ENCODE data around the gene SNTA1. TPM values are rescaled to one million over a fixed set of nuclear protein-coding genes. Genes with fewer than 3 reads are reported as not detected.

Gene SNTA1
- total RNA-seq, 1 experiment from 2014 or later, result 7.6 TPM

DNA sequence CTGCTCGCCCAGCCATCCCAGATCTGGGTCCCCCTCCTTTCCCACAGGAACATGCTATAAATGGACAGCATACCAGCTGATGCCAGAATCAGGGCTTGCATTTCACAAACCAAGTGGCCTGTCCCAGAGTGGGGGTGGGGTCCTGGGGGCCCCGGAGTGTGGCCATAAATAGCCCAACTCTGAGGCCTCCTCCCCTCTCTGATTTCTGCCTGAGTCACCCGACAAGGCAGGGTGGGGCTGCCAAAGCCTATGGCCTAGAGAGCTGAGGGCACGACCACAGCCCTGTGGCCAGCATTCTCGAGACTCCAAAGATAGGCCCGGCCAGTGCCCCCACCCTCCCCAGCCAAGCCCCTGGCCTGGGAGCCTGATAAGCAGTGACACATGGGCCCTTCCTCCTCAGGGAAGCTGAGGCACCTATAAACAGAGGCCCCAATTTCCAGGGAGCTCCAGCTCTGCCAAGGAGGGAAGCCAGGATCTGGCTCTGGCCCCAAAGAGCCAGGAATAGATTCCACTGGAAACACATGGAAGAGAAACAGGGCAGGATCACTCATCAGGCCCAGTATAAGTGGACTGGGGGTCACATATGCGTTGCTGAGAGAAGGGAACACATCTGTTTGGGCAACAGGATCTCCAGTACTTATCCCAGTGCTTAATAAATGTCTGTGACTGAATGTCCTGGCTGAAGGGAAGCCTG is 20.3 kb downstream of the SNTA1 start:
- intact Hi-C loops (cut with micrococcal nuclease; ENCODE audit: unreplicated experiment), result no loop called here
- DNase-seq, result peak; percentile 61
- H3K27me3 Mint-ChIP-seq (ENCODE audit: unreplicated experiment), result no peaks in the 10 kb centered on the region
- BruUV-seq (replicated peaks), result no TSS peak
- TF ChIP-seq, protein P1, sequence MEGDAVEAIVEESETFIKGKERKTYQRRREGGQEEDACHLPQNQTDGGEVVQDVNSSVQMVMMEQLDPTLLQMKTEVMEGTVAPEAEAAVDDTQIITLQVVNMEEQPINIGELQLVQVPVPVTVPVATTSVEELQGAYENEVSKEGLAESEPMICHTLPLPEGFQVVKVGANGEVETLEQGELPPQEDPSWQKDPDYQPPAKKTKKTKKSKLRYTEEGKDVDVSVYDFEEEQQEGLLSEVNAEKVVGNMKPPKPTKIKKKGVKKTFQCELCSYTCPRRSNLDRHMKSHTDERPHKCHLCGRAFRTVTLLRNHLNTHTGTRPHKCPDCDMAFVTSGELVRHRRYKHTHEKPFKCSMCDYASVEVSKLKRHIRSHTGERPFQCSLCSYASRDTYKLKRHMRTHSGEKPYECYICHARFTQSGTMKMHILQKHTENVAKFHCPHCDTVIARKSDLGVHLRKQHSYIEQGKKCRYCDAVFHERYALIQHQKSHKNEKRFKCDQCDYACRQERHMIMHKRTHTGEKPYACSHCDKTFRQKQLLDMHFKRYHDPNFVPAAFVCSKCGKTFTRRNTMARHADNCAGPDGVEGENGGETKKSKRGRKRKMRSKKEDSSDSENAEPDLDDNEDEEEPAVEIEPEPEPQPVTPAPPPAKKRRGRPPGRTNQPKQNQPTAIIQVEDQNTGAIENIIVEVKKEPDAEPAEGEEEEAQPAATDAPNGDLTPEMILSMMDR (IDR thresholded peaks at IDR 0.05; ENCODE audit: unreplicated experiment), result no peak
- no peak overlapping the region for H3K4me3 Mint-ChIP-seq (ENCODE audit: low read depth, unreplicated experiment)
- H3K27ac Mint-ChIP-seq (ENCODE audit: unreplicated experiment), result peak overlapping the region; percentile 34
- CTCF ChIA-PET, result interaction anchor here (0.6 to 1.2 kb wide), 4 partner anchors 20 to 713 kb away, joined by 3 to 4 read pairs (median 4); partner anchors contain the start of gene SNTA1
- H3K36me3 Mint-ChIP-seq (ENCODE audit: insufficient read depth, unreplicated experiment), result peaks cover 4% of the 10 kb centered on the region
- peaks cover 15% of the 10 kb centered on the region for H3K4me1 Mint-ChIP-seq (ENCODE audit: low read depth, unreplicated experiment)
- H3K9me3 Mint-ChIP-seq (ENCODE audit: low read depth, unreplicated experiment), result no peaks in the 10 kb centered on the region

DNA sequence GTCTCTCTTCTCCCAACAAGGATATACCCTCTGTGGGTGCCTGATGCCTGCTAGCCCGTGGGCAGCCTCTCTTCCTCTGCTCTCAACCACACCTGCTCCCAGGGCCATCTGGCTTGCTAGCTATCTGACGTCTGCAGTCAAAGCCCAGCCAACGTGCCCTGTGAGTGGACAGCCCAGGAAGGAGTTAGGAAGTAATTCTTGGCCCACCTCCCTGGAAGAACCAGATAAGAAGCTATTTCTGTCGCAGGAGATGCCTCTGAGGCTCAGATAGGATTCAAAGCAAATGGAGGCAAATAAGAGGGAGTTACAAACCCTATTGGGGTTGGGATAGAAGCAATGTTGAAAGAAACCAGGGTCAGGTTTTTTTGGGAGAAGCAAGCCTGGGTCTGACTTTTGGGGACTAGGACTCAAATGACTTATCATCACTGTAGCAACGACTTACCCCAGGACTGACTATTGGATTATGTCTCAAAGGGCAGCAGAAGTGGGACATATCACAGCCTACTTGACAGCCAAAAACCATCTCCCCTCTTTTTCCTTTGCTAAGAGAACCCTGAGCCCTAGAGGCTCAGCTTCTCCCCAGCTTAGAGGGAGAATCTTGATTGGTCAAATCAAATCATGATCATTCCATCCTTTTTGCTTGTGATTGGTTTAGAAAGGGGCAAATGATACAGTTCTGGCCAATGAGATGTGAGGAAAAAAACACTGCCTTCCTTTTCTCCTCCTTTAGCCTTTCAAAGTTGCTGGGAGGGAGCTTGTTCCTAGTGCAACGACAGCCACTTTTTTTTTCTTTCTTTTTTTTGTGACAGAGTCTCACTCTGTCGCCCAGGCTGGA is 24.2 kb downstream of the SNTA1 start:
- no TSS peak for BruUV-seq (replicated peaks)
- H3K27ac Mint-ChIP-seq (ENCODE audit: unreplicated experiment), result no peak overlapping the region
- H3K36me3 Mint-ChIP-seq (ENCODE audit: insufficient read depth, unreplicated experiment), result peaks cover 4% of the 10 kb centered on the region
- H3K4me3 Mint-ChIP-seq (ENCODE audit: low read depth, unreplicated experiment), result no peak overlapping the region
- no peaks in the 10 kb centered on the region for H3K27me3 Mint-ChIP-seq (ENCODE audit: unreplicated experiment)
- DNase-seq, result no peak
- intact Hi-C loops (cut with micrococcal nuclease; ENCODE audit: unreplicated experiment), result no loop called here
- CTCF ChIA-PET, result interaction anchor here (0.5 to 1.3 kb wide), 7 partner anchors 10 to 482 kb away, joined by 3 to 6 read pairs (median 3); no protein-coding TSS in a partner anchor
- H3K4me1 Mint-ChIP-seq (ENCODE audit: low read depth, unreplicated experiment), result peaks cover 15% of the 10 kb centered on the region
- TF ChIP-seq, protein P1 (IDR thresholded peaks at IDR 0.05; ENCODE audit: unreplicated experiment), result no peak
- H3K9me3 Mint-ChIP-seq (ENCODE audit: low read depth, unreplicated experiment), result no peaks in the 10 kb centered on the region

DNA sequence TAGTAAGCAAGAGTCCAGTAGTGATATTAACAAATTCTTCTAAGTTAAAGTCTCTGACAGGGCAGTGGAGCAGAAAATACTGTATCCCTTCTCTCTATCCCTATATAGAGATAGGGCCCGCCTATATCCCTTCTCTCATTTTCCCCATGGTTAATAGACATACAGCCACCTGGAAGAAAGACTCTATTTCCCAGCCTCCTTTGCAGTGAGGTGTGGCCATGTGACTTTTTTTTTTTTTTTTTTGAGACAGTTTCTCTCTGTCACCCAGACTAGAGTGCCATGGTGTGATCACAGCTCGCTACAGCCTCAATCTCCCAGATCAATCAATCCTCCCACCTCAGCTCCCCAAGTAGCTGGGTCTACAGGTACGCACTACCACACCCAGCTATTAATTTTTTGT is 25.5 kb downstream of the SNTA1 start:
- Mint-ChIP-seq H3K4me1 (ENCODE audit: low read depth, unreplicated experiment) (peaks cover 6% of the 10 kb centered on the region), H3K9me3 (ENCODE audit: low read depth, unreplicated experiment) (no peaks in the 10 kb centered on the region), H3K27ac (ENCODE audit: unreplicated experiment) (no peak overlapping the region), H3K36me3 (ENCODE audit: insufficient read depth, unreplicated experiment) (no peaks in the 10 kb centered on the region), H3K27me3 (ENCODE audit: unreplicated experiment) (no peaks in the 10 kb centered on the region), H3K4me3 (ENCODE audit: low read depth, unreplicated experiment) (no peak overlapping the region)
- intact Hi-C loops (cut with micrococcal nuclease; ENCODE audit: unreplicated experiment), result no loop called here
- TF ChIP-seq, protein P1 (IDR thresholded peaks at IDR 0.05; ENCODE audit: unreplicated experiment), result no peak
- no peak for DNase-seq
- CTCF ChIA-PET, result interaction anchor here (1.3 kb wide), 1 partner anchor 11 kb away, joined by 3 read pairs; no protein-coding TSS in a partner anchor
- no TSS peak for BruUV-seq (replicated peaks)

DNA sequence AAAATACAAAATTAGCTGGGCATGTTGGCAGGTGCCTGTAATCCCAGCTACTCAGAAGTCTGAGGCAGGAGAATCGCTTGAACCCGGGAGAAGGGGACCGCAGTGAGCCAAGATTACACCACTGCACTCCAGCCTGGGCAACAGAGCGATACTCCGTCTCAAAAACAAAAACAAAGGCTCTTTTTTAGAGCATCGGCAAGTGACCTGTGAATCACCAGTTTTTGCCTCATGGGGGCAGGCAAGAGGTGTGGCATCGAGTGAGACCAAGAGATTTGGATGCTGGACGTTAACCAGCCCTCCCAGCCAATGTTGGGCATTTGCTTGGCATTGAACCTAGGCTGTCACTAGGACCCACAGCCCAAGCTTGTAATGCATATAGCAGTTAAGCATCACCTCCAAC is 27.6 kb downstream of the SNTA1 start:
- Mint-ChIP-seq H3K27ac (ENCODE audit: unreplicated experiment) (no peak overlapping the region), H3K36me3 (ENCODE audit: insufficient read depth, unreplicated experiment) (peaks cover 2% of the 10 kb centered on the region), H3K9me3 (ENCODE audit: low read depth, unreplicated experiment) (no peaks in the 10 kb centered on the region), H3K4me1 (ENCODE audit: low read depth, unreplicated experiment) (no peaks in the 10 kb centered on the region), H3K27me3 (ENCODE audit: unreplicated experiment) (no peaks in the 10 kb centered on the region), H3K4me3 (ENCODE audit: low read depth, unreplicated experiment) (no peak overlapping the region)
- CTCF ChIA-PET, result interaction anchor here (1.0 kb wide), 1 partner anchor 14 kb away, joined by 5 read pairs; the partner anchor contains the start of gene CDK5RAP1
- intact Hi-C loops (cut with micrococcal nuclease; ENCODE audit: unreplicated experiment), result no loop called here
- DNase-seq, result peak; percentile 65
- TF ChIP-seq, protein P1 (IDR thresholded peaks at IDR 0.05; ENCODE audit: unreplicated experiment), result peak; percentile 71
- BruUV-seq (replicated peaks), result no TSS peak

Data from Calu3 (cell line).